ELF-1 (cell line): ENCODE results near the gene MAT2A.
A peak's percentile ranks its signal among the peaks of the same experiment; 100 is the strongest.
"Not testable (repeated sequence)": the region's sequence is repeated elsewhere in the genome, so short reads cannot be mapped to it uniquely, and the experiment has no call there.

Experiments
- DNase-seq: peaks from one replicate; pipeline ENCODE4 v3.0.0-alpha.2; 2016; ENCODE audit warnings: low read depth, low spot score

Gene MAT2A

GRCh38 chr2:85547859-85548607 is 9.1 kb downstream of the MAT2A start:
- no peak for DNase-seq

GRCh38 chr2:85548608-85548900 is 9.6 kb downstream of the MAT2A start:
- DNase-seq: no peak

- DNase-seq: no peak
Measured at GRCh38 chr2:85549095-85549494, 10.1 kb downstream of the MAT2A start.

GRCh38 chr2:85549826-85550225 is 10.9 kb downstream of the MAT2A start:
- peak; percentile 32 for DNase-seq

GRCh38 chr2:85550486-85550885 is 11.5 kb downstream of the MAT2A start:
- DNase-seq: no peak

GRCh38 chr2:85551698-85552678 is 13.0 kb downstream of the MAT2A start:
- DNase-seq: peak; percentile 89

GRCh38 chr2:85553184-85553583 is 14.2 kb downstream of the MAT2A start:
- no peak for DNase-seq

- DNase-seq: no peak
Measured at GRCh38 chr2:85554980-85555612, 16.1 kb downstream of the MAT2A start.

- no peak for DNase-seq
Measured at GRCh38 chr2:85557130-85557529, 18.2 kb downstream of the MAT2A start.

- DNase-seq: no peak
Measured at GRCh38 chr2:85558160-85558559, 19.2 kb downstream of the MAT2A start.

- not testable (repeated sequence) for DNase-seq
Measured at GRCh38 chr2:85560403-85560726, 21.4 kb downstream of the MAT2A start.

GRCh38 chr2:85560812-85561279 is 21.9 kb downstream of the MAT2A start:
- DNase-seq: no peak

- DNase-seq: peak; percentile 97
Measured at GRCh38 chr2:85561280-85562212, 22.6 kb downstream of the MAT2A start, which contains the start of gene GGCX. GGCX (minus strand) TSS chr2:85561493; CDS start chr2:85561428, 65 bp downstream.

GRCh38 chr2:85564144-85564563 is 25.2 kb downstream of the MAT2A start:
- DNase-seq: no peak

- no peak for DNase-seq
Measured at GRCh38 chr2:85566265-85566664, 27.3 kb downstream of the MAT2A start.

- DNase-seq: no peak
Measured at GRCh38 chr2:85575739-85576138, 36.8 kb downstream of the MAT2A start.

GRCh38 chr2:85577063-85577385 is 38.1 kb downstream of the MAT2A start:
- no peak for DNase-seq

GRCh38 chr2:85577386-85578242 is 38.6 kb downstream of the MAT2A start, which contains the start of gene VAMP8:
VAMP8 (plus strand) TSS chr2:85577586; CDS start chr2:85577647, 61 bp downstream.
- DNase-seq: peak; percentile 90

- DNase-seq: peak; percentile 65
Measured at GRCh38 chr2:85578243-85579180, 39.5 kb downstream of the MAT2A start.
